Neutrophil (primary cell): ENCODE measurements around the gene NFKBIL1.

Source experiments
- H3K27ac ChIP-seq: fragments of 200-600 bp; sonication (generic); 2 replicates; pipeline ENCODE4 v1.5.1; 2016; ENCODE audit warnings: mild to moderate bottlenecking, moderate library complexity
- H3K27me3 ChIP-seq: fragments of 200-600 bp; sonication (generic); 2 replicates; pipeline ENCODE4 v1.6.0; 2016; ENCODE audit warnings: mild to moderate bottlenecking
- H3K36me3 ChIP-seq: fragments of 200-600 bp; sonication (generic); 2 replicates; pipeline ENCODE4 v1.5.1; 2017
- H3K4me1 ChIP-seq, 2 experiments: fragments of 200-600 bp in 1 of 2; sonication (generic) in 1 of 2; 1 replicate in 1 of 2; 2 replicates in 1 of 2; pipeline versions ENCODE4 v1.5.1 to v1.6.1; 2013 to 2016; ENCODE audit warnings: low read depth in 1 of 2, low read length in 1 of 2, mild to moderate bottlenecking in 1 of 2, moderate library complexity in 1 of 2; ENCODE audit not compliant: control insufficient read depth in 1 of 2, insufficient read depth in 1 of 2
- H3K4me3 ChIP-seq, 2 experiments: fragments of 200-600 bp in 1 of 2; sonication (generic) in 1 of 2; 1 replicate in 1 of 2; 2 replicates in 1 of 2; pipeline ENCODE4 v1.5.1; 2013 to 2016; ENCODE audit warnings: low read depth in 1 of 2, low read length in 1 of 2, mild to moderate bottlenecking in 1 of 2, moderate library complexity in 1 of 2
- H3K9me3 ChIP-seq: fragments of 200-600 bp; sonication (generic); 2 replicates; pipeline ENCODE4 v1.5.1; 2016
- TF ChIP-seq, protein P1 (sequence below): fragments of 200-600 bp; sonication (generic); IDR thresholded peaks from 2 replicates; pipeline ENCODE4 v1.5.1; 2016; ENCODE audit warnings: antibody characterized with exemption

Gene NFKBIL1

DNA sequence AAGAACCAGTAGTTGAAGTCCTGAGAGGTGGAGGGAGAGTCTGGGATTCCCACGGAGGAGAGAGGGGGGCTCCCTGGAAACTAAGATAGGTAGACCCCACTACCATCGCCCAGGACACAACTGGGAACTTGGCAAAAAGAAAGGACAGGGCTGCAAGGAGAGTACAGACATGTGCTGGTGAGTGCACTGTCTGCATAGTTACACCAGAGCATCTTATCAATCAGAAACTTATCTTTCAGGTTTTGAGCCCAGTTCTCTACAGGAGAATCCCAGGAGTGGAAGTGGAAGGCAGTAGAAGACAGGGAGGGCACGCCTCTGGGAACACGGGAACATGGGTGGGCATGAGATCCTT, 12.2 kb downstream of the NFKBIL1 start:
- H3K9me3 ChIP-seq: no peaks in the 10 kb centered on the region
- peaks cover 67 to 68% of the 10 kb centered on the region in 2 experiments for H3K4me1 ChIP-seq
- no peaks in the 10 kb centered on the region for H3K27me3 ChIP-seq
- H3K4me3 ChIP-seq: peak overlapping the region; percentile 62 to 68
- no peaks in the 10 kb centered on the region for H3K36me3 ChIP-seq
- peak overlapping the region; percentile 98 for H3K27ac ChIP-seq
- TF ChIP-seq, protein P1, sequence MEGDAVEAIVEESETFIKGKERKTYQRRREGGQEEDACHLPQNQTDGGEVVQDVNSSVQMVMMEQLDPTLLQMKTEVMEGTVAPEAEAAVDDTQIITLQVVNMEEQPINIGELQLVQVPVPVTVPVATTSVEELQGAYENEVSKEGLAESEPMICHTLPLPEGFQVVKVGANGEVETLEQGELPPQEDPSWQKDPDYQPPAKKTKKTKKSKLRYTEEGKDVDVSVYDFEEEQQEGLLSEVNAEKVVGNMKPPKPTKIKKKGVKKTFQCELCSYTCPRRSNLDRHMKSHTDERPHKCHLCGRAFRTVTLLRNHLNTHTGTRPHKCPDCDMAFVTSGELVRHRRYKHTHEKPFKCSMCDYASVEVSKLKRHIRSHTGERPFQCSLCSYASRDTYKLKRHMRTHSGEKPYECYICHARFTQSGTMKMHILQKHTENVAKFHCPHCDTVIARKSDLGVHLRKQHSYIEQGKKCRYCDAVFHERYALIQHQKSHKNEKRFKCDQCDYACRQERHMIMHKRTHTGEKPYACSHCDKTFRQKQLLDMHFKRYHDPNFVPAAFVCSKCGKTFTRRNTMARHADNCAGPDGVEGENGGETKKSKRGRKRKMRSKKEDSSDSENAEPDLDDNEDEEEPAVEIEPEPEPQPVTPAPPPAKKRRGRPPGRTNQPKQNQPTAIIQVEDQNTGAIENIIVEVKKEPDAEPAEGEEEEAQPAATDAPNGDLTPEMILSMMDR: no peak

DNA sequence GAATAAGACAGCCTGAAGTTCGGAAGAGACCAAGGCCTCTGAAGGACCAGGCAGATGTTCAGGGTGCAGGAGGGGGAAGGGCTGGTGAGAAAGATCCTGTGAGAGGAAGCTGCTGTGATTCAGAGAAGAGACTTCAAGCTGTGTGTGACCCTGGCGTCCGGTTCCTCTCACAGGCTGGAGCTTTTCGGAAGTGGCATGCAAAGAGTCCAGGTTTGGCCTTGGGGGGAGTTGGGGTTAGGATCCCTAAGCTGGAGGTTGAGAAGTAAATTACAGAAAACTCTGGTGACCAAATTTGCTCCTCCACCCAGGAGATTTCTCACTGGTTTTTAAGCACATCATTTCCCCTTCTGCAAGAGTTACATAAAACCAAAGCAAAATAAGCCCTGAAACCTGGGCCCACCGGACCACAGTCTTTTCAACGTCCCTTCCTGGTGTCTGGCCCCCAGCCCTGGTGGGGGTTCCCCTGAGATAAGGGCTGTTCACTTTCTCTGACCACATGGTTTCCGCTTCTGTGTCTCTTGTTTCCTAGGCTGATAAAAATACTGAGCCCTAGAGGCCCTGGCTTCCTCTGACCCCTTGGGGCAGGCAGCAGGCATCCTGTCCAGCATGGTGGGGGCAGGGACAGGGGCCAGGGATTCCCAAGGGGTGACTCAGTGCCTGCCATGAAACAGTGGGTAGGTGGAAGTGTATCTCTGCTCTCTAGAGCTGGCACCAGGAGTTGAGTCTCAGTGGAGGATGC, 12.7 kb downstream of the NFKBIL1 start:
- H3K36me3 ChIP-seq: no peaks in the 10 kb centered on the region
- H3K4me1 ChIP-seq: peaks cover 67 to 68% of the 10 kb centered on the region in 2 experiments
- H3K27me3 ChIP-seq: no peaks in the 10 kb centered on the region
- H3K27ac ChIP-seq: peak overlapping the region; percentile 98
- H3K4me3 ChIP-seq: peak overlapping the region; percentile 62 to 68
- TF ChIP-seq, protein P1: peak; percentile 46
- no peaks in the 10 kb centered on the region for H3K9me3 ChIP-seq

DNA sequence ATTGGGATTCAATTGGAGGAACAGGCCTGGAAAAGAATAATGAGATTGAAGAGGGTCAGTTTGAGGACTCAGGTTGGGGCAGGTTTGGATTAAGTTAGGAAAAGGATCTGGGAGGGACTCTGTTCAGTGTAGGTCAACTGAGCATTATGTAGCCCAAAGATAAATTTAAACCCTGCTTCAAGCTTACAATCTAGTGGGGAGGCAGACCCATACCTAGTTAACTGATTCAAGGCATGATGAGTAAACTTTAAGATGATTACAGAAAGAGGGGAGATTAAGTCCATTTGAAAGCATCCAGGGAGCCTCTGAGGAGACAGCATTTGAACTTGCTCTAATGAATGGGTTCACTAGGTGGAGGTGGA, 13.3 kb downstream of the NFKBIL1 start:
- peak overlapping the region; percentile 98 for H3K27ac ChIP-seq
- peaks cover 67 to 68% of the 10 kb centered on the region in 2 experiments for H3K4me1 ChIP-seq
- H3K36me3 ChIP-seq: no peaks in the 10 kb centered on the region
- TF ChIP-seq, protein P1: no peak
- peak overlapping the region; percentile 62 to 68 for H3K4me3 ChIP-seq
- H3K27me3 ChIP-seq: no peaks in the 10 kb centered on the region
- H3K9me3 ChIP-seq: no peaks in the 10 kb centered on the region

DNA sequence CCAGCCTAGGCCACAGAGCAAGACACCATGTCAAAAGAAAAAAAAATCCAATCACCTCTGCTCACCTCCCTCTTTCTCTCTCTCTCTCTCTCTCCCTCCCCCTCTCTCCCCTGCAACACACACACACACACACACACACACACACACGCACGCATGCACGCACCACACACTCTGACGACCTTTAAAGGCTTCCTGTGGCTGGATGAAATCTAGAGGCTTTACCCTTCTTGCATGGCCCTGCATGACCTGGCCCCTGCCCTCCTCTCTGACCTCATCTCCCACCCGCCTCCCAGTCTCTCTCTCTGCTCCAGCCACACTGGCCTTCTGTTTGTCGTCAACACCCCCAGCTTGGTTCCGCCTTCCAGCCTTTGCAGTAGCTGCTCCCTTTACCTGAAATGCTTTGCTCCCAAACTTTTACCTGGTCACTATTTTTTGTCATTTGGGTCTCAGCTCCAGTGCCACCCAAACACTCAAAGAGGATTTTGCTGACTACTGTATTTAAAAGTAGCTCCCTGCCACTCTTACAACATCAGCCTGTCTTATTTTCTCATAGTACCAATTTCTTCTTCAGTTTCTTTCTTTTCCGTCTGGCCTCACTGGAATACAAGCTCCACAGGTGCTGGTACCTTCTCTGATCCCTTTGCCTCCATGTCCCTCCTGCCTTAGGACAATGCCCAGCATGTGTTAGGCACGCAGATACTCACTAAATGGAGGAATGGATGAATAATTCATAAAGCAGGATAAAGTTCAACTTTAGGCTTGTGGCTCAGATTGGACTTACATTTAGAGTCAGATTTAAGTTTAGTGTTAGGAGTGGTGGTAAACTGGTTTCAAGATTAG, 20.3 kb downstream of the NFKBIL1 start:
- Histone ChIP-seq H3K9me3 (no peaks in the 10 kb centered on the region), H3K27ac (peak overlapping the region; percentile 82), H3K4me1 (peaks cover 15 to 17% of the 10 kb centered on the region in 2 experiments), H3K27me3 (no peaks in the 10 kb centered on the region), H3K4me3 (no peak overlapping the region), H3K36me3 (no peaks in the 10 kb centered on the region)
- TF ChIP-seq, protein P1: no peak

DNA sequence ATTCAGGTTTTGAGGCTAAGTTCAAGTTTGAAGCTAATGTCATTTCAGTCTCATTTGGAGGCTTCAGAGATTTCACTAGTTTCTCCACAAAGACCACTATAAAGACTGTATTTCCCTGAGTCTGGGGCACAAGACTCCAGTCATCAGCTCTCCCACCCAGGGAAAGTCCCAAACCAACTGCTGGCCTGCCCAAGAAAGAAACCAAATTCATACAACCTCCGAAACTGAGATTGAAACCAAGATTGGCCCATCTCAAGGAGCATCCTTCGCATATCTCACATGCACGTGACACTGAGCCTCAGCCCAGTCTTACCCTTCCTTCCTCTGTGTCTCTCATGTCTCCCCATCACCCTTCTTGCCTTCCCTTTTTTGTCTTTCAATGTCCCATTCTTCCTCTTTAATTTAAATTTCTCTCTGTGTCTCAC, 21.1 kb downstream of the NFKBIL1 start:
- H3K36me3 ChIP-seq: no peaks in the 10 kb centered on the region
- no peaks in the 10 kb centered on the region for H3K27me3 ChIP-seq
- peak overlapping the region in 1 of 2 experiments; percentile 4 for H3K4me3 ChIP-seq
- H3K4me1 ChIP-seq: peaks cover 15 to 17% of the 10 kb centered on the region in 2 experiments
- TF ChIP-seq, protein P1: no peak
- H3K9me3 ChIP-seq: no peaks in the 10 kb centered on the region
- peak overlapping the region; percentile 82 for H3K27ac ChIP-seq
